GM13976 (cell line): ENCODE results near the gene MGST3.
"Not testable (repeated sequence)": the region's sequence is repeated elsewhere in the genome, so short reads cannot be mapped to it uniquely, and the experiment has no call there.

Source experiments
- DNase-seq: peaks from one replicate; pipeline ENCODE4 v3.0.0; 2012; ENCODE audit warnings: low spot score
- in situ Hi-C: fragments of 300-500 bp; cut with MboI; formaldehyde crosslinking; loops from one replicate; pipeline ENCODE4 v1.12.0; 2022; ENCODE audit warnings: low sequenced_read_pairs, mixed read lengths, inconsistent platforms; ENCODE audit not compliant: unreplicated experiment
- TF ChIP-seq, protein P1 (sequence below): IDR thresholded peaks from 2 replicates; pipeline ENCODE4 v1.5.1; 2012; ENCODE audit warnings: borderline replicate concordance, mild to moderate bottlenecking; ENCODE audit not compliant: insufficient read depth; ENCODE audit errors: extremely low read depth, missing control alignments, control extremely low read depth

The MGST3 gene

DNA sequence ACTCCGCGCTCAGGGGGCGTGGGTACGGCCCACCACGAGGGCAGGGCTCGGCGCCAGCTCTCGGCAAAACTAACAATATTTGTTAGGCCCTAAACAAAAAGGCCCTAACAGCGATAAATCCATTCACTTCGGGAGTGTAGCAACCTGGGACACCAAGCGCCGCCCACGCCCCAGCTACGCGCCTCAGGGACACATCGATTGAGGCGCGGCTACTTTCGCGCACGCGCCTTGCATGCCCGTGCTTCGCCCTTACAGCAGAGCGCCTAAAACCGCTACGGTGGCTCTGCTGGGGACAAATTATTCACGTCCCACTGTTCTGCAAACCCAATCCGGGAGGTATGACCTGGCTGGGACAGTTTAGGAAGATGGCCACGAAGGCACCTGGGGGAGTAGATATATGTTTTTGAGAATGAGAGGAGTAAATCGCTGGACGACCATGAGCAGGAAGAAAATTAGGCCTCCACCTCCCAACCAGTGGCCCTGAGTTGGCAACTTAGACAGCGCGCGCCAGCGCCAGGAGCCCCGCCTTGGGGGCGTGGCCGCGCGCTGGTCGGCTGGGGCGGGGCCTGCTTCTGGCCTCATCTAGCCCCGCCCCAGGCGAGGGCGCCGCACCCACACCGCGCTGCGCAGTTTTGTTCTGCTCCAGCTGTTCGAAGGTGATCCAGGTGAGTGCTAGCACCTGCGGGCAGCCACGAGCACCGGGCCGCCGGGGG, at the start of gene MGST3:
MGST3 (plus strand) TSS at position 606 of the 713 bp plus-strand sequence. CDS start 18,614 bp downstream, outside the sequence.
- TF ChIP-seq, protein P1, sequence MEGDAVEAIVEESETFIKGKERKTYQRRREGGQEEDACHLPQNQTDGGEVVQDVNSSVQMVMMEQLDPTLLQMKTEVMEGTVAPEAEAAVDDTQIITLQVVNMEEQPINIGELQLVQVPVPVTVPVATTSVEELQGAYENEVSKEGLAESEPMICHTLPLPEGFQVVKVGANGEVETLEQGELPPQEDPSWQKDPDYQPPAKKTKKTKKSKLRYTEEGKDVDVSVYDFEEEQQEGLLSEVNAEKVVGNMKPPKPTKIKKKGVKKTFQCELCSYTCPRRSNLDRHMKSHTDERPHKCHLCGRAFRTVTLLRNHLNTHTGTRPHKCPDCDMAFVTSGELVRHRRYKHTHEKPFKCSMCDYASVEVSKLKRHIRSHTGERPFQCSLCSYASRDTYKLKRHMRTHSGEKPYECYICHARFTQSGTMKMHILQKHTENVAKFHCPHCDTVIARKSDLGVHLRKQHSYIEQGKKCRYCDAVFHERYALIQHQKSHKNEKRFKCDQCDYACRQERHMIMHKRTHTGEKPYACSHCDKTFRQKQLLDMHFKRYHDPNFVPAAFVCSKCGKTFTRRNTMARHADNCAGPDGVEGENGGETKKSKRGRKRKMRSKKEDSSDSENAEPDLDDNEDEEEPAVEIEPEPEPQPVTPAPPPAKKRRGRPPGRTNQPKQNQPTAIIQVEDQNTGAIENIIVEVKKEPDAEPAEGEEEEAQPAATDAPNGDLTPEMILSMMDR = no peak
- in situ Hi-C loops = no loop called here
- DNase-seq = peak; percentile 94

DNA sequence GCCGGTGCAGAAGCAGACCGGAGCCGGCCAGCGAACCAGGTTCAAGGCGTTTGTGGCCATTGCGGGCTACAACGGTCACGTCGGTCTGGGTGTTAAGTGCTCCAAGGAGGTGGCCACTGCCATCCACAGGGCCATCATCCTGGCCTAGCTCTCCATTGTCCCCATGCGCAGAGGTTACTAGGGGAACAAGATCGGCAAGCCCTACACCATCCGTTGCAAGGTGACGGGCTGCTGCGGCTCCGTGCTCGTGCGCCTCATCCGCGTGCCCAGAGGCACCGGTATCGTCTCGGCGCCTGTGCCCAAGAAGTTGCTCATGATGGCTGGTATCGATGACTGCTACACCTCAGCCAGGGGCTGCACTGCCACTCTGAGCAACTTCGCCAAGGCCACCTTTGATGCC, 49.1 kb upstream of the MGST3 start:
- TF ChIP-seq, protein P1 = no peak
- in situ Hi-C loops = no loop called here
- no peak for DNase-seq

DNA sequence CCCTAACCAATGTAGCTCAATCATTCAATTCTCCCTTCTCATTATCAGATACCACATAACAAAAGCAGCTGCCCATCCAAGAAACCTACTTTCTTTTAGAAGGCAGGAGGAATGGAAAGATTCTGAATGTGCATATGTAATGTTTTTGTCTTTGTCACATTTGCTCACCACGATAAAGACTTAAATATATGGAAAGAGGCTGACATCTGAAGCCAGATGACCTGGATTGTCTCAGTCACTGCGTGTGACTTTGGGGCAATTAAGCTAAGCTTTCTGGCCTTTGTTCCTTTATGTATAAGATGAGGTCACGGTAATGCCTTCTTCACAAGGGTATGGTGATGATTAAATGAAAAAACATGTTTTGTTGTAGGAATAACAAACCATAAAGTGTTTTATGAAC, 44.6 kb upstream of the MGST3 start:
- in situ Hi-C loops = no loop called here
- TF ChIP-seq, protein P1 = no peak
- DNase-seq = no peak

DNA sequence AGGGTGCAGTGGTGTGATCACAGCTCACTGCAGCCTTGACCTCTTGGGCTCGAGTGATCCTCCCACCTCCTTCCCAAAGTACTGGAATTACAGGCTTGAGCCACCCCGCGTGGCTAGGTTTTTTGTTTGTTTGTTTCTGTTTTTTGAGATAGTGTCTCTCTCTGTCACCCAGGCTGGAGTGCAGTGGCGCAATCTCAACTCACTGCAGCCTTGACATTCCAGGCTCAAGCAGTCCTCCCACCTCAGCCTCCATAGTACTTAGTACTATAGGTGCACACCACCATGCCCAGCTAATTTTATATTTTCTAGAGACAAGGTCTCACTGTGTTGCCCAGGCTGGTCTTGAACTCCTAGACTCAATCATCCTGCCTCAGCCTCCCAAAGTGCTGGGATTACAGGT, 39.6 kb upstream of the MGST3 start:
- in situ Hi-C loops, DNase-seq: not testable (repeated sequence)

GRCh38 chr1:165592945-165593823, 37.9 kb upstream of the MGST3 start:
- peak; percentile 60 for DNase-seq
- in situ Hi-C loops = no loop called here
- TF ChIP-seq, protein P1 = peak; percentile 80

- TF ChIP-seq, protein P1 = no peak
- in situ Hi-C loops = loop anchor here (5.0 kb wide), 1 partner anchor 203 kb away; no protein-coding TSS in a partner anchor
- no peak for DNase-seq
These were observed 35.6 kb upstream of the MGST3 start for GRCh38 chr1:165595246-165595938.
